Measurements from ENCODE around the gene SENP3.

SENP3 gene

GRCh38 chr17:7538050-7538449 is 23.7 kb upstream of the SENP3 start:
- Histone ChIP-seq H4K91ac (ENCODE audit: low read depth, low read length, poor library complexity) (no peak overlapping the region), H2BK5ac (ENCODE audit: low read length) (no peak overlapping the region), H2AK5ac (ENCODE audit: low read depth, low read length) (no peak overlapping the region), H3K4me3 (ENCODE audit: low read length in 2 of 2) (no peak overlapping the region), H4K8ac (ENCODE audit: low read depth, low read length) (no peak overlapping the region), H3K4ac (ENCODE audit: low read length) (no peak overlapping the region), H3K9me3 (replicated peaks in 1 of 2; ENCODE audit: control insufficient read depth in 2 of 2, insufficient read depth in 1 of 2, low read depth in 1 of 2, low read length in 2 of 2) (peaks cover 9 to 13% of the 10 kb centered on the region in 2 donors), H3K27me3 (ENCODE audit: control insufficient read depth in 3 of 3, insufficient read depth in 3 of 3, low read depth in 1 of 3, low read length in 3 of 3) (peaks cover 0 to under 1% (median 0%) of the 10 kb centered on the region in 3 experiments), H3K36me3 (replicated peaks in 1 of 2; ENCODE audit: control insufficient read depth in 2 of 2, insufficient read depth in 2 of 2, low read length in 2 of 2) (no peaks in the 10 kb centered on the region), H3K4me1 (ENCODE audit: control insufficient read depth in 2 of 2, insufficient read depth in 1 of 2, low read depth in 1 of 2, low read length in 2 of 2) (no peaks in the 10 kb centered on the region), H3K9ac (ENCODE audit: low read depth, low read length, poor library complexity) (no peak overlapping the region), H2AFZ (ENCODE audit: low read length) (no peak overlapping the region), H3K23ac (ENCODE audit: low read depth, low read length, poor library complexity) (no peak overlapping the region), H3K14ac (ENCODE audit: low read length) (no peak overlapping the region), H2BK120ac (ENCODE audit: low read depth, low read length) (no peak overlapping the region), H3K4me2 (ENCODE audit: insufficient read depth, low read length, poor library complexity, severe bottlenecking) (no peak overlapping the region), H2BK15ac (ENCODE audit: low read length) (no peak overlapping the region), H3K18ac (ENCODE audit: low read length) (no peak overlapping the region), H3K79me1 (ENCODE audit: low read depth, low read length) (no peaks in the 10 kb centered on the region), H3K27ac (replicated peaks; ENCODE audit: low read length) (no peak overlapping the region), H2BK12ac (ENCODE audit: low read length) (no peak overlapping the region)
- no CpG with 5 or more reads among the region's 3 CpGs for WGBS, 2 donors (ENCODE audit: extremely low coverage in 2 of 2, insufficient read length in 2 of 2, insufficient replicate concordance in 1 of 2)
- DNase-seq (ENCODE audit: low spot score) = no peak

- H4K91ac ChIP-seq (ENCODE audit: low read depth, low read length, poor library complexity) = no peak overlapping the region
- H3K36me3 ChIP-seq (replicated peaks in 1 of 2; ENCODE audit: control insufficient read depth in 2 of 2, insufficient read depth in 2 of 2, low read length in 2 of 2) = no peaks in the 10 kb centered on the region
- DNase-seq (ENCODE audit: low spot score) = no peak
- H2BK15ac ChIP-seq (ENCODE audit: low read length) = no peak overlapping the region
- H2AFZ ChIP-seq (ENCODE audit: low read length) = peak overlapping the region; percentile 64
- H2AK5ac ChIP-seq (ENCODE audit: low read depth, low read length) = no peak overlapping the region
- no peak overlapping the region for H3K4ac ChIP-seq (ENCODE audit: low read length)
- no peak overlapping the region for H2BK5ac ChIP-seq (ENCODE audit: low read length)
- peaks cover 0 to 8% (median 0%) of the 10 kb centered on the region in 3 experiments for H3K27me3 ChIP-seq (ENCODE audit: control insufficient read depth in 3 of 3, insufficient read depth in 3 of 3, low read depth in 1 of 3, low read length in 3 of 3)
- no peak overlapping the region for H3K23ac ChIP-seq (ENCODE audit: low read depth, low read length, poor library complexity)
- H3K4me2 ChIP-seq (ENCODE audit: insufficient read depth, low read length, poor library complexity, severe bottlenecking) = no peak overlapping the region
- no peaks in the 10 kb centered on the region for H3K79me1 ChIP-seq (ENCODE audit: low read depth, low read length)
- peaks cover 9 to 13% of the 10 kb centered on the region in 2 donors for H3K9me3 ChIP-seq (replicated peaks in 1 of 2; ENCODE audit: control insufficient read depth in 2 of 2, insufficient read depth in 1 of 2, low read depth in 1 of 2, low read length in 2 of 2)
- H4K8ac ChIP-seq (ENCODE audit: low read depth, low read length) = no peak overlapping the region
- no peak overlapping the region for H2BK12ac ChIP-seq (ENCODE audit: low read length)
- no peaks in the 10 kb centered on the region for H3K4me1 ChIP-seq (ENCODE audit: control insufficient read depth in 2 of 2, insufficient read depth in 1 of 2, low read depth in 1 of 2, low read length in 2 of 2)
- H3K4me3 ChIP-seq (ENCODE audit: low read length in 2 of 2) = no peak overlapping the region
- H3K27ac ChIP-seq (replicated peaks; ENCODE audit: low read length) = no peak overlapping the region
- no CpG with 5 or more reads among the region's 11 CpGs for WGBS, 2 donors (ENCODE audit: extremely low coverage in 2 of 2, insufficient read length in 2 of 2, insufficient replicate concordance in 1 of 2)
- no peak overlapping the region for H2BK120ac ChIP-seq (ENCODE audit: low read depth, low read length)
- H3K14ac ChIP-seq (ENCODE audit: low read length) = no peak overlapping the region
- no peak overlapping the region for H3K18ac ChIP-seq (ENCODE audit: low read length)
- H3K9ac ChIP-seq (ENCODE audit: low read depth, low read length, poor library complexity) = no peak overlapping the region
These were observed 22.7 kb upstream of the SENP3 start for GRCh38 chr17:7538891-7539545.

- Histone ChIP-seq H4K91ac (ENCODE audit: low read depth, low read length, poor library complexity) (no peak overlapping the region), H2AK5ac (ENCODE audit: low read depth, low read length) (no peak overlapping the region), H3K23ac (ENCODE audit: low read depth, low read length, poor library complexity) (no peak overlapping the region), H3K4me3 (ENCODE audit: low read length in 2 of 2) (peak overlapping the region in 1 of 2 donors; percentile 13), H4K8ac (ENCODE audit: low read depth, low read length) (no peak overlapping the region), H2BK12ac (ENCODE audit: low read length) (no peak overlapping the region), H2BK5ac (ENCODE audit: low read length) (no peak overlapping the region), H3K27ac (replicated peaks; ENCODE audit: low read length) (no peak overlapping the region), H3K36me3 (replicated peaks in 1 of 2; ENCODE audit: control insufficient read depth in 2 of 2, insufficient read depth in 2 of 2, low read length in 2 of 2) (no peaks in the 10 kb centered on the region), H3K18ac (ENCODE audit: low read length) (peak overlapping the region; percentile 44), H2AFZ (ENCODE audit: low read length) (no peak overlapping the region), H3K9ac (ENCODE audit: low read depth, low read length, poor library complexity) (no peak overlapping the region), H3K27me3 (ENCODE audit: control insufficient read depth in 3 of 3, insufficient read depth in 3 of 3, low read depth in 1 of 3, low read length in 3 of 3) (peaks cover 0 to 16% (median 0%) of the 10 kb centered on the region in 3 experiments), H2BK15ac (ENCODE audit: low read length) (no peak overlapping the region), H3K4ac (ENCODE audit: low read length) (no peak overlapping the region), H3K9me3 (replicated peaks in 1 of 2; ENCODE audit: control insufficient read depth in 2 of 2, insufficient read depth in 1 of 2, low read depth in 1 of 2, low read length in 2 of 2) (peaks cover 9 to 13% of the 10 kb centered on the region in 2 donors), H3K4me1 (ENCODE audit: control insufficient read depth in 2 of 2, insufficient read depth in 1 of 2, low read depth in 1 of 2, low read length in 2 of 2) (no peaks in the 10 kb centered on the region), H3K14ac (ENCODE audit: low read length) (no peak overlapping the region), H2BK120ac (ENCODE audit: low read depth, low read length) (no peak overlapping the region), H3K79me1 (ENCODE audit: low read depth, low read length) (no peaks in the 10 kb centered on the region), H3K4me2 (ENCODE audit: insufficient read depth, low read length, poor library complexity, severe bottlenecking) (no peak overlapping the region)
- no peak for DNase-seq (ENCODE audit: low spot score)
- no CpG with 5 or more reads among the region's 9 CpGs for WGBS, 2 donors (ENCODE audit: extremely low coverage in 2 of 2, insufficient read length in 2 of 2, insufficient replicate concordance in 1 of 2)
These were observed 20.6 kb upstream of the SENP3 start for GRCh38 chr17:7541074-7541621.

- H3K4me1 ChIP-seq (ENCODE audit: control insufficient read depth in 2 of 2, insufficient read depth in 1 of 2, low read depth in 1 of 2, low read length in 2 of 2) = peaks cover 4 to 6% of the 10 kb centered on the region in 2 donors
- H3K4me3 ChIP-seq (ENCODE audit: low read length in 2 of 2) = no peak overlapping the region
- no peak overlapping the region for H2BK15ac ChIP-seq (ENCODE audit: low read length)
- peaks cover 3% of the 10 kb centered on the region for H3K79me1 ChIP-seq (ENCODE audit: low read depth, low read length)
- no peak overlapping the region for H2AFZ ChIP-seq (ENCODE audit: low read length)
- no peak overlapping the region for H2BK120ac ChIP-seq (ENCODE audit: low read depth, low read length)
- no peak overlapping the region for H3K18ac ChIP-seq (ENCODE audit: low read length)
- WGBS, 2 donors (ENCODE audit: extremely low coverage in 2 of 2, insufficient read length in 2 of 2, insufficient replicate concordance in 1 of 2) = no CpG with 5 or more reads among the region's 6 CpGs
- no peak overlapping the region for H3K9ac ChIP-seq (ENCODE audit: low read depth, low read length, poor library complexity)
- H3K9me3 ChIP-seq (replicated peaks in 1 of 2; ENCODE audit: control insufficient read depth in 2 of 2, insufficient read depth in 1 of 2, low read depth in 1 of 2, low read length in 2 of 2) = no peaks in the 10 kb centered on the region
- no peak overlapping the region for H3K23ac ChIP-seq (ENCODE audit: low read depth, low read length, poor library complexity)
- H3K27ac ChIP-seq (replicated peaks; ENCODE audit: low read length) = no peak overlapping the region
- H2BK12ac ChIP-seq (ENCODE audit: low read length) = no peak overlapping the region
- H3K4me2 ChIP-seq (ENCODE audit: insufficient read depth, low read length, poor library complexity, severe bottlenecking) = no peak overlapping the region
- no peak overlapping the region for H3K14ac ChIP-seq (ENCODE audit: low read length)
- H2AK5ac ChIP-seq (ENCODE audit: low read depth, low read length) = no peak overlapping the region
- H4K91ac ChIP-seq (ENCODE audit: low read depth, low read length, poor library complexity) = no peak overlapping the region
- no peak overlapping the region for H3K4ac ChIP-seq (ENCODE audit: low read length)
- no peak overlapping the region for H4K8ac ChIP-seq (ENCODE audit: low read depth, low read length)
- H3K27me3 ChIP-seq (ENCODE audit: control insufficient read depth in 3 of 3, insufficient read depth in 3 of 3, low read depth in 1 of 3, low read length in 3 of 3) = peaks cover 0 to 33% (median 10%) of the 10 kb centered on the region in 3 experiments
- H3K36me3 ChIP-seq (replicated peaks in 1 of 2; ENCODE audit: control insufficient read depth in 2 of 2, insufficient read depth in 2 of 2, low read length in 2 of 2) = no peaks in the 10 kb centered on the region
- no peak overlapping the region for H2BK5ac ChIP-seq (ENCODE audit: low read length)
- DNase-seq (ENCODE audit: low spot score) = no peak
These were observed 16.8 kb upstream of the SENP3 start for GRCh38 chr17:7544911-7545310.

Data from neuronal stem cell (in vitro differentiated cells).